Subcutaneous abdominal adipose tissue (tissue), 5 donors: ENCODE measurements around the gene ATAD2B.

Experiments used
- H3K27ac ChIP-seq: one replicate; pipeline ENCODE4 v1.7.0; 2013; ENCODE audit warnings: low read depth, mild to moderate bottlenecking, inconsistent platforms, low read length, moderate library complexity
- H3K27me3 ChIP-seq, 5 donors: one replicate each; pipeline ENCODE4 v1.7.0; 2013; ENCODE audit warnings: low read length in 5 of 5, inconsistent platforms in 1 of 5; ENCODE audit not compliant: control insufficient read depth in 5 of 5, insufficient read depth in 4 of 5
- H3K36me3 ChIP-seq, 5 donors: one replicate each; pipeline ENCODE4 v1.7.0; 2013; ENCODE audit warnings: low read length in 5 of 5; ENCODE audit not compliant: control insufficient read depth in 5 of 5, insufficient read depth in 5 of 5
- H3K4me1 ChIP-seq, 5 donors: one replicate each; pipeline ENCODE4 v1.7.0; 2013; ENCODE audit warnings: low read length in 5 of 5, mild to moderate bottlenecking in 3 of 5, moderate library complexity in 1 of 5; ENCODE audit not compliant: control insufficient read depth in 5 of 5, insufficient read depth in 5 of 5
- H3K4me3 ChIP-seq, 5 donors: one replicate each; pipeline ENCODE4 v1.7.0; 2013; ENCODE audit warnings: low read length in 5 of 5, low read depth in 1 of 5
- H3K9ac ChIP-seq, 5 donors: one replicate each; pipeline ENCODE4 v1.7.0; 2013; ENCODE audit warnings: low read length in 5 of 5, mild to moderate bottlenecking in 4 of 5, moderate library complexity in 3 of 5
- H3K9me3 ChIP-seq, 5 donors: one replicate each; pipeline ENCODE4 v1.7.0; 2013; ENCODE audit warnings: low read length in 5 of 5; ENCODE audit not compliant: control insufficient read depth in 5 of 5
- donor health status: healthy.
- donor health status: healthy.
- donor health status: healthy.
- donor health status: healthy.
- donor health status: healthy.

ATAD2B gene

DNA sequence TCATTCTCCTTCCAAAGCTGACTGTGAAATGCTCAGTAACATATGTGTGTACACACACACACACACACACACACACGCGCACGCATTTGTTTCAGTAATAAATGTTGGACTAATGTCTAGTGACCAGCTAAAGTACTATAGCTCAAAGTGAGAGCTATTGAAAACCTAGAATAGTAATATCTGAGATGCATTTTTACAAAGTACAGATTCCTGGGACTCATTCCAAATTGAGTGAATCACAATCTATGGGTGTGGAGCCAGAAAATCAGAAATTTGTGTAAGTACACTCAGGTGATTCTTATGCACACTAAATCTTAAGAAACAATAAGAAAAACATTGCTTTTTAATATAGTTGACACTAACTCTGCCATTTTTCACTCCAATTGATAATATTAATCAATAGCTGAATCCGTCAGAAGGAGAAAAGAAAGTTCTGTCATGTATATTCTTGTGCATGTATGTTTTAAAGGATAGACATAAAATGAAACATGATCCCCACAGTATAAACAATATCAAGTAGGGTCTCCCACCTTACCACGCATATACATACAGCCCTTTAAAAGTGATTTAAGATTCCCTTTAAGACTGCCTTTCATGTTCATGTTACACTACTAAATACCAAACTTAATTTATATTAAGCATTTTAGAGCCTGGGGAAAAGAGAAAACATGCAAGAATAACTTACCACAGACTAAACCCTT is 123.5 kb downstream of the ATAD2B start:
- H3K9me3 ChIP-seq, result no peaks in the 10 kb centered on the region
- H3K36me3 ChIP-seq, result peaks cover 0 to 4% (median 0%) of the 10 kb centered on the region in 5 donors
- H3K4me1 ChIP-seq, result peaks cover 0 to 27% (median 2%) of the 10 kb centered on the region in 5 donors
- H3K27ac ChIP-seq, result no peak overlapping the region
- no peaks in the 10 kb centered on the region for H3K27me3 ChIP-seq
- H3K9ac ChIP-seq, result no peak overlapping the region
- no peak overlapping the region for H3K4me3 ChIP-seq

DNA sequence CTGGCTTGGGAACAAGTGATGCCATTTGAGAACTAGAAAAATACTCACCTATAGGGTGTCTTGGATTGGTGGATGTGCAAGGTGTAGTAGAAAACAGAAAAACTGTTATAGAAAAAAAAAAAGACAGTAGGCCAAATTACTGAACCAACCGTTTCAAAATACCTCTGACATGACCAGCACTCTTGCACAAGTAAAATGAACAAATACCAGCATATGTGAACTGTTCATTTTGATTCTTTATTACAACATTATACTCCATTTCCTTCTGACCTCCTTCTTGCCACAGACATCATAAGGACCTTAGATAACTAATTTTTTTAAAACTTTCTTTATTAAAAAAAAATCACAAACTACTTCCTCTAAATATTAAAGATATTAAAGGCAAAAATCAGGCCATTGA is 125.5 kb downstream of the ATAD2B start:
- Histone ChIP-seq H3K4me1 (peaks cover 0 to 27% (median 2%) of the 10 kb centered on the region in 5 donors), H3K27ac (peak overlapping the region; percentile 72), H3K27me3 (no peaks in the 10 kb centered on the region), H3K4me3 (no peak overlapping the region), H3K9ac (peak overlapping the region in 2 of 5 donors; percentile 32 to 45), H3K9me3 (no peaks in the 10 kb centered on the region), H3K36me3 (peaks cover 0 to 3% (median 3%) of the 10 kb centered on the region in 5 donors)

GRCh38 chr2:23794234-23794633 is 132.7 kb downstream of the ATAD2B start:
- H3K4me3 ChIP-seq, result no peak overlapping the region
- H3K36me3 ChIP-seq, result peaks cover 0 to 7% (median 3%) of the 10 kb centered on the region in 5 donors
- H3K9ac ChIP-seq, result no peak overlapping the region
- no peak overlapping the region for H3K27ac ChIP-seq
- no peaks in the 10 kb centered on the region for H3K27me3 ChIP-seq
- H3K4me1 ChIP-seq, result peaks cover 0 to 4% (median 0%) of the 10 kb centered on the region in 5 donors
- H3K9me3 ChIP-seq, result no peaks in the 10 kb centered on the region

GRCh38 chr2:23793476-23793875 is 133.4 kb downstream of the ATAD2B start:
- Histone ChIP-seq H3K9ac (no peak overlapping the region), H3K4me3 (no peak overlapping the region), H3K9me3 (no peaks in the 10 kb centered on the region), H3K27me3 (no peaks in the 10 kb centered on the region), H3K4me1 (peaks cover 0 to 4% (median 0%) of the 10 kb centered on the region in 5 donors), H3K36me3 (peaks cover 0 to 7% (median 3%) of the 10 kb centered on the region in 5 donors), H3K27ac (no peak overlapping the region)

- peaks cover 0 to 4% (median 0%) of the 10 kb centered on the region in 5 donors for H3K4me1 ChIP-seq
- H3K9ac ChIP-seq, result no peak overlapping the region
- H3K27ac ChIP-seq, result no peak overlapping the region
- no peaks in the 10 kb centered on the region for H3K9me3 ChIP-seq
- H3K4me3 ChIP-seq, result no peak overlapping the region
- peaks cover 4 to 20% (median 7%) of the 10 kb centered on the region in 5 donors for H3K36me3 ChIP-seq
- H3K27me3 ChIP-seq, result no peaks in the 10 kb centered on the region
These were observed 135.9 kb downstream of the ATAD2B start for GRCh38 chr2:23791030-23791429.

DNA sequence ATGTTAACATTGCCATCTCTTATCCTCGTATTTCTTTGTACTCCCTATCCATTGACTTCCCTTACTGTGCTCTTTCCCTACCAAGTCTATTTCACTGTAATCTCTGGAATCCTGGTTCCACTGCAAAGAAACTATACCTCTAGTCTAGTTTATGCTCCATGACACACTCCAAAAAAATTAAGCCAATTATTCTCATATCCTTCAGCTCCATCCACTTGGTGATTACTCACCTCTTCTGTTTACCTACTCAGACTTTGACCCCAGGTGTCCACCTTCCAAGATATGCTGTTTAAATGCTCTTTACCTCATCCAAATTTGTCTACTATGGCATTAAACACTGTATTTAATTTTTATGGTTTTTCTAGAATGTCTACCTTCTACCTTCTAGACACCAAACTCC is 137.9 kb downstream of the ATAD2B start:
- H3K9me3 ChIP-seq, result no peaks in the 10 kb centered on the region
- H3K4me1 ChIP-seq, result peaks cover 0 to 4% (median 0%) of the 10 kb centered on the region in 5 donors
- no peak overlapping the region for H3K9ac ChIP-seq
- peaks cover 10 to 32% (median 14%) of the 10 kb centered on the region in 5 donors for H3K36me3 ChIP-seq
- H3K27me3 ChIP-seq, result no peaks in the 10 kb centered on the region
- H3K27ac ChIP-seq, result no peak overlapping the region
- no peak overlapping the region for H3K4me3 ChIP-seq

- Histone ChIP-seq H3K36me3 (peaks cover 10 to 36% (median 14%) of the 10 kb centered on the region in 5 donors), H3K9ac (no peak overlapping the region), H3K4me3 (no peak overlapping the region), H3K4me1 (peaks cover 0 to 4% (median 0%) of the 10 kb centered on the region in 5 donors), H3K27me3 (no peaks in the 10 kb centered on the region), H3K9me3 (no peaks in the 10 kb centered on the region), H3K27ac (no peak overlapping the region)
These were observed 138.8 kb downstream of the ATAD2B start for GRCh38 chr2:23788100-23788499.

- no peak overlapping the region for H3K4me3 ChIP-seq
- H3K9ac ChIP-seq, result no peak overlapping the region
- H3K4me1 ChIP-seq, result no peaks in the 10 kb centered on the region
- H3K9me3 ChIP-seq, result no peaks in the 10 kb centered on the region
- peaks cover 10 to 45% (median 22%) of the 10 kb centered on the region in 5 donors for H3K36me3 ChIP-seq
- no peak overlapping the region for H3K27ac ChIP-seq
- no peaks in the 10 kb centered on the region for H3K27me3 ChIP-seq
These were observed 142.0 kb downstream of the ATAD2B start for GRCh38 chr2:23784971-23785370.

GRCh38 chr2:23782646-23783045 is 144.3 kb downstream of the ATAD2B start:
- no peak overlapping the region for H3K27ac ChIP-seq
- peaks cover 7 to 33% (median 24%) of the 10 kb centered on the region in 5 donors for H3K36me3 ChIP-seq
- no peaks in the 10 kb centered on the region for H3K27me3 ChIP-seq
- H3K4me3 ChIP-seq, result no peak overlapping the region
- H3K9ac ChIP-seq, result no peak overlapping the region
- H3K9me3 ChIP-seq, result no peaks in the 10 kb centered on the region
- H3K4me1 ChIP-seq, result peaks cover 0 to 6% (median 0%) of the 10 kb centered on the region in 5 donors

GRCh38 chr2:23782126-23782525 is 144.8 kb downstream of the ATAD2B start:
- Histone ChIP-seq H3K9ac (no peak overlapping the region), H3K36me3 (peaks cover 7 to 30% (median 24%) of the 10 kb centered on the region in 5 donors), H3K4me3 (no peak overlapping the region), H3K9me3 (no peaks in the 10 kb centered on the region), H3K4me1 (peaks cover 0 to 8% (median 0%) of the 10 kb centered on the region in 5 donors), H3K27me3 (no peaks in the 10 kb centered on the region), H3K27ac (no peak overlapping the region)
